GM19238 (cell line): ENCODE measurements around the gene MTRF1L.

Source experiments
- DNase-seq: peaks from one replicate; pipeline ENCODE4 v3.0.0; 2011; ENCODE audit warnings: low spot score; ENCODE audit not compliant: insufficient read length

MTRF1L gene

GRCh38 chr6:153002613-153003365, at the start of gene MTRF1L:
MTRF1L (minus strand) TSS chr6:153002709; CDS start chr6:153002685, 24 bp downstream.
- DNase-seq = peak; percentile 69

GRCh38 chr6:153051801-153052200, 49.3 kb upstream of the MTRF1L start:
- DNase-seq = no peak

- no peak for DNase-seq
Measured at GRCh38 chr6:153048631-153049030, 46.1 kb upstream of the MTRF1L start.

GRCh38 chr6:153047386-153047785, 44.9 kb upstream of the MTRF1L start:
- DNase-seq = no peak

- DNase-seq = no peak
Measured at GRCh38 chr6:153045271-153045670, 42.8 kb upstream of the MTRF1L start.

GRCh38 chr6:153044295-153044694, 41.8 kb upstream of the MTRF1L start:
- DNase-seq = no peak

GRCh38 chr6:153043719-153044118, 41.2 kb upstream of the MTRF1L start:
- DNase-seq = no peak

GRCh38 chr6:153038378-153039057, 36.0 kb upstream of the MTRF1L start:
- DNase-seq = no peak

- DNase-seq = no peak
Measured at GRCh38 chr6:153034139-153034538, 31.6 kb upstream of the MTRF1L start.

- DNase-seq = no peak
Measured at GRCh38 chr6:153032255-153032882, 29.9 kb upstream of the MTRF1L start.

- no peak for DNase-seq
Measured at GRCh38 chr6:153031335-153031955, 28.9 kb upstream of the MTRF1L start.

GRCh38 chr6:153028963-153029362, 26.5 kb upstream of the MTRF1L start:
- no peak for DNase-seq

GRCh38 chr6:153028286-153028685, 25.8 kb upstream of the MTRF1L start:
- DNase-seq = no peak

GRCh38 chr6:153027480-153027879, 25.0 kb upstream of the MTRF1L start:
- DNase-seq = no peak

- no peak for DNase-seq
Measured at GRCh38 chr6:153024709-153025017, 22.2 kb upstream of the MTRF1L start.

- DNase-seq = peak; percentile 12
Measured at GRCh38 chr6:153023977-153024708, 21.6 kb upstream of the MTRF1L start.

GRCh38 chr6:153018355-153018754, 15.8 kb upstream of the MTRF1L start:
- no peak for DNase-seq

- DNase-seq = no peak
Measured at GRCh38 chr6:153016846-153017245, 14.3 kb upstream of the MTRF1L start.

GRCh38 chr6:153015094-153015640, 12.7 kb upstream of the MTRF1L start:
- no peak for DNase-seq

GRCh38 chr6:153013438-153013837, 10.9 kb upstream of the MTRF1L start:
- DNase-seq = no peak

GRCh38 chr6:153012856-153013255, 10.3 kb upstream of the MTRF1L start:
- no peak for DNase-seq
